CD4-positive, alpha-beta T cell treated with Interleukin-17A for 4 hours (primary cell): Measurements from ENCODE around the gene CCL3.
"Not testable (repeated sequence)": the region's sequence is repeated elsewhere in the genome, so short reads cannot be mapped to it uniquely, and the experiment has no call there.

Experiments used
- DNase-seq: peaks from one replicate; pipeline ENCODE4 v3.0.0-alpha.2; 2020; ENCODE audit warnings: mixed read lengths

Gene CCL3

DNA sequence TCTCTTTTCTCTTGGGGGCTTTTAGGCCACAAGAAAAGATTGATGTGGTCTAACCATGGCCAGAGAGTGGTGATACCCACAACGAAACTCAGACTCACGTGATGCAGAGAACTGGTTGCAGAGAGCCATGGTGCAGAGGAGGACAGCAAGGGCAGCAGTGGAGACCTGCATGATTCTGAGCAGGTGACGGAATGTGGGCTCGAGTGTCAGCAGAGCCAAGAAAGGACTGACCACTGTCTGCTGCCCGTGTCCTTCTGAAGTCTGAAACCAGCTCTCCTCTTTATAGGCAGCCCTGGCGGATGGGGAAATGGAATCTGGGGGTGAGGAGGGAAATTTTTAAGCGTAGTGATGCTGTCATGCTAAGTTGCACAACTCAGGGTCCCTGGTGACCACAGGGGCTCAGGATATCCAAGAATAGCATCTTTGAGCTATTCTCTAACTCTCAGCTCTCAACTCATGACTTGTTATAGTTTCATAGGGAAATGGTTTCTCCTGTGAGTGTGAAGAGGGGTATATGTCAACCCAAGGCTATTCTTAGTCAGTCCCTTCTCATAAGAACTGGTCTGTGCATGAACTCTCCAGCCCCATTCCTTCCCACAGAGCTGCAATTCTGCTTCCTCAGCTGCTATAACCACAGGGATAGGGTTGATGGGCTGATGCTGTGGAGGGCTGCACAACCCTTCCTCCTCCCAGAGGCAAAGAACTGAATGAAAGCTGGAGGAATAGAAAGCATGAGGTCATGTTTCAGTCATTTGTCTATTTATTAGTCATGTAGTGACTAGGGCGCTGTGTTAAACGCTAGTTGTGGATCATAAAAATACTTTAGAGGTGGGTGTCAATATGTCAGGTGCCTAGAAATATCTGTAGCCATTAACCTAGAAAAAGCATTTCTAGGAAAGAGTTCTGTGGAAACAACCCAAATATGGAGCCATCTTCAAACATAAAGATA lies at the start of gene CCL3:
CCL3 (minus strand) TSS at position 256 of the 949 bp plus-strand sequence; CDS start at position 171, 85 bp downstream.
- DNase-seq: no peak

DNA sequence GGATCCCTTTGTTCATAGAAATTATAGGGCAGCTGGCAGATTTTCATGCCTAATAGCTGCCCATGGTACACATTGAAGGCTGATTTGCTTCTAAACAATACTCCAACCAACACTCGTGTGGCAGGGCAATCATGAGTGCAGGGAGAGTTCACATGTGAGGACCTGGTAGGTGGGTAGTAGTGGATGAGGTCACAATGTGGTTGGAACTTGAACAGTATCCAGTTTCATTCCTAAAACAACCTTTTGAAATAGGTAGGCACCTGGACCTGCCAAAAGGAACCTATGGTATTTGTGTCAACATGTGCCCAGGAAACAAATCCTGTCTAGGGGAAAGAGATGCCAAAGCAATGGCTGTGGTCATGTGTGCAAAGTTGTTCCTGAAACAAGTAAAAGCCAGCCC lies 46.5 kb upstream of the CCL3 start:
- no peak for DNase-seq

GRCh38 chr17:36136036-36136435 lies 46.1 kb upstream of the CCL3 start:
- DNase-seq: no peak

GRCh38 chr17:36135465-36135864 lies 45.5 kb upstream of the CCL3 start:
- DNase-seq: no peak

- DNase-seq: no peak
Observed at GRCh38 chr17:36133602-36134236, 43.8 kb upstream of the CCL3 start.

DNA sequence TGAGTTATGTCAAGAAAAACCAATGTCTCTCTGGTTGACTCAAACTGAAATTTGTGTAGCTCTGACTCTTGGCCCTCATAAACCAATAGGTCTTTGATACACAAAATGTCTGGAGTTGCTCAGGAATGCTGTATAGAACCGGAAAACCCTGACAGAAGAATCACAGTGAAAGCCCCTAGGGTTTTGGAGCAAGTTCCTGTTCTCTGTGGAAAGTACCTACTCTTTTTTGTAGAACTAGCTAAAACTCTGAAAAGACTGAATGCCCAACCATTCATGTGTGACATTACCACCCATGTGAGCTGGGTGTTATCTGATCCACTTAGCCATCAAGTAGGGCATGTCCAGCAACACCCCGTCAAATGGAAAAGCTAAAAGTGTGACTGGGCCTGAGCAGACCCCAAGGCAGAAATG lies 42.5 kb upstream of the CCL3 start:
- no peak for DNase-seq

GRCh38 chr17:36131931-36132330 lies 42.0 kb upstream of the CCL3 start:
- DNase-seq: no peak

DNA sequence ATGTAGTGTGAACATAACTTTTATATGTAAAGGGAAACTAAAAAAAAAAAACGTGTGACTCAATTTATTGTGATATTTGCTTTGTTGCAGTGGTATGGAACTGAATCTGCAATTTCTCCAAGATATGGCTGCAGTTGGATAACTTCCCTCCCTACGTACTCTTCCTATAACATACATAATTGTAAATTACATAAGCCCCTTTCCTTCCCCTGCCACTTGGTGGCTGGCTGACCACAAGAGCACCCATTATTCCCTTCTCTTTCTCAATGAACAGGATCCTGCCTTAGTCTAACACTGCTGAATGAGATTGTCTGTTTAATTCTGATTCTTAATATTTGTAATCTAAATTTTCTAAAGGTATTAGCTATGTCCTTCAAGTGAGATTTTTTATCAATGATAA lies 41.5 kb upstream of the CCL3 start:
- no peak for DNase-seq

- no peak for DNase-seq
Observed at GRCh38 chr17:36130346-36130745, 40.4 kb upstream of the CCL3 start.

- DNase-seq: no peak
Observed at GRCh38 chr17:36129616-36130015, 39.7 kb upstream of the CCL3 start.

- no peak for DNase-seq
Observed at GRCh38 chr17:36128411-36128978, 38.6 kb upstream of the CCL3 start.

GRCh38 chr17:36127911-36128310 lies 38.0 kb upstream of the CCL3 start:
- DNase-seq: no peak

DNA sequence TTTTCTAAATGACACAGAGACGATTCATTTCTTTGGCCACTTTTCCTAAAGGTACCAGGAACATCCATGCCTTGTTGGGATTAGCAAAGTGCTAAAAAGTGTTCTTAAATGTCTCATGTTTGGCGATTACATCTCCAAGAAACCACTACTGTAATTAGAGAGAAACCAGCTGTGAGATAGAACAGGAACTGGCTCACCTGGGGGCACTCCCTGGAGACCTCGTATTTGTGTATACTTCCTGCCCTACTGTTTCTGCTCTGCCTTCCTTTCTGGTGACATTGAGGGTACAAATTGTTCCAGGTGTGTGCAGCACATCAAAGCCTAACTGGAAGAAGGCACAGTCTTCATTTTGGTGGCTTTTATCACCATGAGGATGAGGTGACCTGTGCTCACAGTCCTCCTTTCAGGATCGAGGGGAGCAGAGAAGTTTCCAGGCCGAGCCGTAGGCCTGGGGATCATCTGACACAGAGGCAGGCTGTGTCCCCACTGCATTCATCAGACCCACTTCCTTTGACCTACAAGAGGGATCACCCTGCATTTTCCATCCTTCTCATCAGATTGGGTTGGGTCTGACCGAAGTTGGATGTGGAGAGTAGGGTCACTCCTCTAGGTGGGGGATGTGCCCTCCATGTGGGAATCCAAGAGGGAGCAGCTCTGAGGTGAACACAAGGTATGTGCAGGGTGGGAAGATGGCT lies 37.4 kb upstream of the CCL3 start:
- DNase-seq: no peak

DNA sequence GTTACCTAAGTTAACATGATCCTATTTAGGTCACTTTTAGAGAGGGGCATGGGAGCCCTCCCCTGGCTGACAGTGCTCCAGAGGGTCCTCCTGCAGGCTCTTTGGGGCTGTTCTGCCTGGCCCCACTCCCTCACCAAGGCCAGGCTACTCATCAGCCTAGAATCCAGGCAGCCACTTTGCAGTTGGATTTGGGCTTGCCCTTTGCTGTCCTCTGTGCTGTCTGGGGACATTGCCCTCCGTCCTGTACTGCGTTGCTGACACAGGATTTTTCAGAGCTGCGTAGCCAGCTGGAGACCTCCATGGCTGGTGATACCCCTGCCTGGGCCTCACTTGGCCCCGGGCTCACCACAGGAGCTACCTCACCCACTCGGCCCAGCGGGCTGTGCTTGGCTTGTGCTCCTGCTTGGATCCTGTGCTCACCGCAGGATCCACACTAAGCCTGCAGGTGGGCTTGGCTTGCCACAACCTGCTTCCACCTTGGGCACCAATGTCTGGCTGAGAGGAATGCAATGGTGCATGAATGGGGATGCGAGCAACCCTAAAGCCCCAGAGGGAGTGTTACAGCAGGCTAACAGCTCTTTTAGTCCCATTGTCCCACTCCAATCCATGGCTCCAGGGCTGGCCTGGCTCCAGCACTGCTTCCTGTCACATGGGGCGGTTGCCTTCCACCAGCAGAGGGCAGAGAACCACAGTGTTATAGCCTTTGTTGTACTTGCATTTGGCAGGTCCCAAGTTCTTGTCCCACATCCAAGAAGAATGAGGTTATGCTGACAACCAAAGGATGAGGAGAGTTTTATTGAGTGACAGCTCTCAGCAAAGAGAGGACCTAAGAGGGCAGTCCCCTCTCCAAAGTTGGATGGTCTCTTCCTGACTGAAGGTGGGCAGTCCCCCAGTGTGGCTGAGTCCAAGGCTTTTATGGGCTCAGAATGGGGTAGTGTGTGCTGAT lies 35.2 kb upstream of the CCL3 start:
- DNase-seq: no peak

- DNase-seq: no peak
Observed at GRCh38 chr17:36123431-36123830, 33.5 kb upstream of the CCL3 start.

GRCh38 chr17:36121099-36121498 lies 31.2 kb upstream of the CCL3 start:
- not testable (repeated sequence) for DNase-seq

DNA sequence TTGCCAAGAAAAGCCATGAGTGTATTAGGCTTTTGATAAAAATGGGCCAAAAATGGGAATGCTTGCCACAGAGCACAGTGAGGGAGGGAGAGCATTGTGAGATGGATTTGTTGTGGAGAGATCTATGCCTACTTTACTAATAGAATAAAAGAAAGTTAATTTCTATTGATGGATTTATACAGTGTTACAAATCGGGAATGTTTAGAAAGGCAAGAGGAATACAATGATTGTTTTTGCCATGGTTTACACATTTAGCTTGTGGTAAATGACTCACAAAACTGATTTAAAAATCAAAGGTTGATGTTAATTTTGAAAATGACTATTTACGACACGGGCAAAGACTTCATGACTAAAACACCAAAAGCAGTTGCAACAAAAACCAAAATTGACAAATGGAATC lies 30.3 kb upstream of the CCL3 start:
- DNase-seq: no peak

DNA sequence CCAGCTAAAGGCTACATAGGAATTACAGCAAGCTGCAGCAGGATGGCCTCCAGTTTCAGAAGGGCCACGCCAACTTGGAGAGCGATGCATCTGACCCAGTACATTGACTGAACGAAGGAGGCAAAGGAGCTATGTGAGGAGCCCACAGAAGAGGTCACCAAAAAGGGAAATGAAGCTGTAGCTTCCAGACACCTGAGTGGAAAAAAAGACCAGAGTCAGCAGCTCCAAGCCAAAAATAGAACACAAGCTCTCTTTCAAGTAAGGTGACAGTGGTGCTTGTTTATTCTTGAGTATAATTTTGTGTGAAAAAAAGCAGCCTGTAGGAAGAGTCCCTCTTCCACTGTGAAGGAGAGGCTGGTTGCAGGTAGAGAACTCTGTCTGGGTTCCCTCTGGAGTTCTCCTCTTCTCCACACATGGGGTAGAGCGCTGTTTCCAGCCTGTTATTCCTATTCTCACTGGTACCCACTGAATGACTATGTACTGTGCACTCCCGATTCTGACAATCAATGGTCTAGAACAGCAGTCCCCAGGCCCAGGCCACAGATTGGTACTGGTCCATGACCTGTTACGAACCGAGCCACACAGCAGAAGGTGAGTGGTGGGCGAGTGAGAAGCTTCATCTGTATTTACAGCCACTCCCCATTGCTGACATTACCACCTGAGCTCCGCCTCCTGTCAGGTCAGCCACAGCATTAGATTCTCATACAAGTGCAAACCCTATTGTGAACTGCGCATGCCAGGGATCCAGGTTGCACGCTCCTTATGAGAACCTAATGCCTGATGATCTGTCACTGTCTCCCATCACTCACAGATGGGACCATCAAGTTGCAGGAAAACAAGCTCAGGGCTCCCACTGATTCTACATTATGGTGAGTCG lies 28.8 kb upstream of the CCL3 start:
- no peak for DNase-seq

GRCh38 chr17:36117505-36118382 lies 27.8 kb upstream of the CCL3 start:
- no peak for DNase-seq

GRCh38 chr17:36115649-36115977 lies 25.7 kb upstream of the CCL3 start:
- DNase-seq: not testable (repeated sequence)
